ENCODE measurements around the gene PKIB.
A peak's percentile ranks its signal among the peaks of the same experiment; 100 is the strongest.

Gene PKIB

GRCh38 chr6:122671251-122671650 lies 61.0 kb downstream of the PKIB start:
- Histone ChIP-seq H3K27ac (no peak overlapping the region), H3K9ac (no peak overlapping the region), H3K36me3 (no peaks in the 10 kb centered on the region), H3K9me3 (replicated peaks in 1 of 11) (no peaks in the 10 kb centered on the region), H3K4me1 (peaks cover 0 to 21% (median 9%) of the 10 kb centered on the region in 10 experiments; a peak in 11 of 20 replicates), H4K20me1 (peaks cover 0 to 7% (median 0%) of the 10 kb centered on the region in 11 experiments; a peak in 2 of 22 replicates), H3K4me2 (no peak overlapping the region), H3K4me3 (no peak overlapping the region), H3K27me3 (no peaks in the 10 kb centered on the region)
- no peak for TF ChIP-seq Cebpa-rat (IDR thresholded peaks at IDR 0.05)

- H3K9me3 ChIP-seq (replicated peaks in 1 of 11): peaks cover 0 to 12% (median 4%) of the 10 kb centered on the region in 11 experiments; a peak in 10 of 22 replicates
- no peak overlapping the region; a peak in 1 of 22 replicates for H3K9ac ChIP-seq
- H3K4me1 ChIP-seq: peaks cover 10 to 21% (median 16%) of the 10 kb centered on the region in 10 experiments; a peak in 17 of 20 replicates
- no peak overlapping the region for H3K4me3 ChIP-seq
- TF ChIP-seq Cebpa-rat (IDR thresholded peaks at IDR 0.05): no peak
- peak overlapping the region in 4 of 11 experiments; percentile 19 to 54 (median 32); a peak in 7 of 22 replicates for H3K27ac ChIP-seq
- no peaks in the 10 kb centered on the region for H3K36me3 ChIP-seq
- H3K4me2 ChIP-seq: peak overlapping the region in 7 of 11 experiments; percentile 9 to 81 (median 46); a peak in 12 of 22 replicates
- peaks cover 0 to 7% (median 0%) of the 10 kb centered on the region in 11 experiments; a peak in 2 of 22 replicates for H4K20me1 ChIP-seq
- no peaks in the 10 kb centered on the region for H3K27me3 ChIP-seq
Observed at GRCh38 chr6:122673343-122673961, 63.2 kb downstream of the PKIB start.

- Histone ChIP-seq H3K36me3 (no peaks in the 10 kb centered on the region), H3K4me1 (peaks cover 14 to 21% (median 19%) of the 10 kb centered on the region in 10 experiments; a peak in 18 of 20 replicates), H3K9me3 (replicated peaks in 1 of 11) (peaks cover 0 to 12% (median 9%) of the 10 kb centered on the region in 11 experiments; a peak in 10 of 22 replicates), H3K9ac (no peak overlapping the region), H3K4me2 (no peak overlapping the region), H4K20me1 (peaks cover 0 to 7% (median 0%) of the 10 kb centered on the region in 11 experiments; a peak in 2 of 22 replicates), H3K4me3 (no peak overlapping the region), H3K27ac (no peak overlapping the region), H3K27me3 (no peaks in the 10 kb centered on the region)
- no peak for TF ChIP-seq Cebpa-rat (IDR thresholded peaks at IDR 0.05)
Observed at GRCh38 chr6:122676146-122676545, 65.9 kb downstream of the PKIB start.

- Histone ChIP-seq H3K4me1 (peaks cover 14 to 21% (median 19%) of the 10 kb centered on the region in 10 experiments; a peak in 18 of 20 replicates), H3K4me3 (no peak overlapping the region), H4K20me1 (peaks cover 0 to 7% (median 0%) of the 10 kb centered on the region in 11 experiments; a peak in 2 of 22 replicates), H3K27ac (no peak overlapping the region), H3K27me3 (no peaks in the 10 kb centered on the region), H3K9me3 (replicated peaks in 1 of 11) (peaks cover 0 to 12% (median 9%) of the 10 kb centered on the region in 11 experiments; a peak in 10 of 22 replicates), H3K36me3 (no peaks in the 10 kb centered on the region), H3K9ac (no peak overlapping the region), H3K4me2 (no peak overlapping the region)
- TF ChIP-seq Cebpa-rat (IDR thresholded peaks at IDR 0.05): no peak
Observed at GRCh38 chr6:122676688-122677087, 66.5 kb downstream of the PKIB start.

- Histone ChIP-seq H3K4me2 (peak overlapping the region in 9 of 11 experiments; percentile 1 to 49 (median 21); a peak in 12 of 22 replicates), H3K27ac (peak overlapping the region in 2 of 11 experiments; percentile 22 to 29; a peak in 1 of 22 replicates), H4K20me1 (peaks cover 0 to 7% (median 0%) of the 10 kb centered on the region in 11 experiments; a peak in 2 of 22 replicates), H3K4me1 (peaks cover 14 to 21% (median 19%) of the 10 kb centered on the region in 10 experiments; a peak in 18 of 20 replicates), H3K4me3 (no peak overlapping the region), H3K9me3 (replicated peaks in 1 of 11) (peaks cover 0 to 12% (median 9%) of the 10 kb centered on the region in 11 experiments; a peak in 10 of 22 replicates), H3K36me3 (no peaks in the 10 kb centered on the region), H3K9ac (no peak overlapping the region), H3K27me3 (no peaks in the 10 kb centered on the region)
- no peak for TF ChIP-seq Cebpa-rat (IDR thresholded peaks at IDR 0.05)
Observed at GRCh38 chr6:122677406-122677805, 67.2 kb downstream of the PKIB start.

- Histone ChIP-seq H3K4me2 (no peak overlapping the region), H3K27ac (no peak overlapping the region), H3K4me1 (peaks cover 8 to 19% (median 14%) of the 10 kb centered on the region in 10 experiments; a peak in 18 of 20 replicates), H3K36me3 (no peaks in the 10 kb centered on the region), H3K27me3 (no peaks in the 10 kb centered on the region), H3K4me3 (no peak overlapping the region), H4K20me1 (peaks cover 0 to 2% (median 0%) of the 10 kb centered on the region in 11 experiments; a peak in 2 of 22 replicates), H3K9me3 (replicated peaks in 1 of 11) (peaks cover 0 to 12% (median 9%) of the 10 kb centered on the region in 11 experiments; a peak in 10 of 22 replicates), H3K9ac (no peak overlapping the region)
- no peak for TF ChIP-seq Cebpa-rat (IDR thresholded peaks at IDR 0.05)
Observed at GRCh38 chr6:122678841-122679240, 68.6 kb downstream of the PKIB start.

GRCh38 chr6:122681705-122682104 lies 71.5 kb downstream of the PKIB start:
- H3K27me3 ChIP-seq: no peaks in the 10 kb centered on the region
- TF ChIP-seq Cebpa-rat (IDR thresholded peaks at IDR 0.05): no peak
- peaks cover 0 to 12% (median 9%) of the 10 kb centered on the region in 11 experiments; a peak in 10 of 22 replicates for H3K9me3 ChIP-seq (replicated peaks in 1 of 11)
- no peak overlapping the region for H3K9ac ChIP-seq
- H3K4me3 ChIP-seq: no peak overlapping the region
- H3K36me3 ChIP-seq: no peaks in the 10 kb centered on the region
- no peak overlapping the region for H3K4me2 ChIP-seq
- H4K20me1 ChIP-seq: no peaks in the 10 kb centered on the region
- H3K4me1 ChIP-seq: peaks cover 0 to 19% (median 10%) of the 10 kb centered on the region in 10 experiments; a peak in 11 of 20 replicates
- H3K27ac ChIP-seq: no peak overlapping the region

- Histone ChIP-seq H4K20me1 (no peaks in the 10 kb centered on the region), H3K27ac (no peak overlapping the region), H3K9me3 (replicated peaks in 1 of 11) (no peaks in the 10 kb centered on the region), H3K36me3 (no peaks in the 10 kb centered on the region), H3K9ac (no peak overlapping the region), H3K4me1 (peaks cover 0 to 7% (median 0%) of the 10 kb centered on the region in 10 experiments; a peak in 3 of 20 replicates), H3K27me3 (no peaks in the 10 kb centered on the region), H3K4me2 (no peak overlapping the region), H3K4me3 (no peak overlapping the region)
- TF ChIP-seq Cebpa-rat (IDR thresholded peaks at IDR 0.05): no peak
Observed at GRCh38 chr6:122683989-122684651, 73.9 kb downstream of the PKIB start.

GRCh38 chr6:122692175-122692598 lies 82.0 kb downstream of the PKIB start:
- no peak overlapping the region for H3K27ac ChIP-seq

More at GRCh38 chr6:122692175-122692598, 82.0 kb downstream of the PKIB start:
- Histone ChIP-seq H4K20me1 (no peaks in the 10 kb centered on the region), H3K4me3 (no peak overlapping the region), H3K4me2 (no peak overlapping the region), H3K9me3 (replicated peaks in 1 of 11) (no peaks in the 10 kb centered on the region), H3K4me1 (peaks cover 0 to 8% (median 0%) of the 10 kb centered on the region in 10 experiments; a peak in 5 of 20 replicates), H3K9ac (no peak overlapping the region), H3K36me3 (no peaks in the 10 kb centered on the region), H3K27me3 (no peaks in the 10 kb centered on the region)
- TF ChIP-seq Cebpa-rat (IDR thresholded peaks at IDR 0.05): no peak

Measured in BLaER1 treated with 17β-estradiol and CSF1 and Interleukin-3, amounts not matched to agents 10 nM and 100 nM (cell line).